Stimulated activated CD4-positive, alpha-beta T cell treated with anti-CD3 and anti-CD28 coated beads, Interleukin-4, amount 100 ng/mL, for 48 hours (primary cell): Measurements from ENCODE around the gene TUBB4A.
"Not testable (repeated sequence)": the region's sequence is repeated elsewhere in the genome, so short reads cannot be mapped to it uniquely, and the experiment has no call there.

Source experiments
- DNase-seq, 2 donors: peaks; one replicate each; pipeline ENCODE4 v3.0.0-alpha.2; 2020; ENCODE audit warnings: low read depth in 2 of 2

TUBB4A gene

GRCh38 chr19:6524311-6524710 lies 22.2 kb upstream of the TUBB4A start:
- DNase-seq = no peak

- DNase-seq = no peak
These were observed 20.6 kb upstream of the TUBB4A start for GRCh38 chr19:6522712-6523111.

GRCh38 chr19:6521718-6522646 lies 19.9 kb upstream of the TUBB4A start:
- DNase-seq = peak in 1 of 2 donors; percentile 31

GRCh38 chr19:6519289-6519688 lies 17.2 kb upstream of the TUBB4A start:
- no peak for DNase-seq

- DNase-seq = no peak
These were observed 16.2 kb upstream of the TUBB4A start for GRCh38 chr19:6518145-6518911.

- DNase-seq = peak; percentile 94 to 97
These were observed 14.7 kb upstream of the TUBB4A start for GRCh38 chr19:6516659-6517291.

GRCh38 chr19:6516018-6516658 lies 14.0 kb upstream of the TUBB4A start:
- DNase-seq = peak; percentile 66 to 74

- no peak for DNase-seq
These were observed 12.9 kb upstream of the TUBB4A start for GRCh38 chr19:6514926-6515544.

- no peak for DNase-seq
These were observed 12.0 kb upstream of the TUBB4A start for GRCh38 chr19:6514089-6514488.

- DNase-seq = no peak
These were observed 8.5 kb upstream of the TUBB4A start for GRCh38 chr19:6510618-6511017.

GRCh38 chr19:6509118-6509971 lies 7.2 kb upstream of the TUBB4A start:
- no peak for DNase-seq

GRCh38 chr19:6508028-6508771 lies 6.1 kb upstream of the TUBB4A start:
- not testable (repeated sequence) for DNase-seq

- DNase-seq = no peak
These were observed 1.5 kb upstream of the TUBB4A start for GRCh38 chr19:6503407-6504201.

- no peak for DNase-seq
These were observed 1.0 kb downstream of the TUBB4A start for GRCh38 chr19:6500837-6501739.

GRCh38 chr19:6499052-6499790 lies 2.9 kb downstream of the TUBB4A start:
- no peak for DNase-seq

GRCh38 chr19:6498294-6499036 lies 3.6 kb downstream of the TUBB4A start:
- no peak for DNase-seq
